HG02763 (cell line): Measurements from ENCODE around the gene C3orf20.

ENCODE experiments used
- ATAC-seq: cut with Tn5 transposase; IDR thresholded peaks from one replicate; pipeline ENCODE4 v1.9.1; 2021; ENCODE audit warnings: mild to moderate bottlenecking, moderate library complexity; ENCODE audit not compliant: unreplicated experiment

C3orf20 gene

DNA sequence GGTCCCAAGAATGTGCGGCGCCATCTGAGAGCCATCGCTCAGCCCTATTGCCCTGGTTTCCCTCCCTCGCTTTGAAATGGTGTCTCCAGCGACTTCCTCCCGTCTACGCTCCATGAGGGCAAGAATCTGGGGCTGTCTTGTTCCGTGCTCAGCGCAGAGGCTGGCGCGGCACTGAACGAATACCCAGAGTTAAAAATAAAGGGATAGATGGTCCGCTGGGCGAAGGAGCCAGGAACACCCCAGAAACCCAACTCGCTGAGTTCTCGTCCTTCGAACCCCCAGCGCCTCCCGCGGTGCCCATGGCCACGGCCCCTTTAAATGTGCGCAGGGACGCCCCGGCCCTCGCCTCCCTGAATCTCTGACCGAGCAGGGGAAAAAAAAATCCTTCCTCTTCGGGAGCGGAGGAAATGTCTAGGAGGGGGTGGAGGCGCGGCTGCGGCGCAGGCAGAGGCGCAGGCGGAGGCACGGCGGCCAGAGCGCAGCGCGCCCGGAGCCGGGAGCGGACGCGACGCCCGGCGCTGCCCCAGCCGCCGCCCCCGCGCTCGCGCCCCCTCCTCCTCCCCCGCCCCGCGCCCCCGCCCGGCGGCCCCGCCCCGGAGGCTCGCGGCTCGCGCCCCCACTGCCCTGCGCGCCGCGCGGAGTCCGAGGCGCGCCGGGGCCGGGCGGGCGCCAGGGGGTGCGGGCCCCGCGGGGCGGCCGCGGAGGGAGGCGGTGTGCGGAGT lies 135.3 kb downstream of the C3orf20 start:
- ATAC-seq, result no peak

- no peak for ATAC-seq
Observed at GRCh38 chr3:14810801-14811661, 136.1 kb downstream of the C3orf20 start.

- ATAC-seq, result no peak
Observed at GRCh38 chr3:14811684-14812083, 136.7 kb downstream of the C3orf20 start.

- no peak for ATAC-seq
Observed at GRCh38 chr3:14812196-14812790, 137.4 kb downstream of the C3orf20 start.

DNA sequence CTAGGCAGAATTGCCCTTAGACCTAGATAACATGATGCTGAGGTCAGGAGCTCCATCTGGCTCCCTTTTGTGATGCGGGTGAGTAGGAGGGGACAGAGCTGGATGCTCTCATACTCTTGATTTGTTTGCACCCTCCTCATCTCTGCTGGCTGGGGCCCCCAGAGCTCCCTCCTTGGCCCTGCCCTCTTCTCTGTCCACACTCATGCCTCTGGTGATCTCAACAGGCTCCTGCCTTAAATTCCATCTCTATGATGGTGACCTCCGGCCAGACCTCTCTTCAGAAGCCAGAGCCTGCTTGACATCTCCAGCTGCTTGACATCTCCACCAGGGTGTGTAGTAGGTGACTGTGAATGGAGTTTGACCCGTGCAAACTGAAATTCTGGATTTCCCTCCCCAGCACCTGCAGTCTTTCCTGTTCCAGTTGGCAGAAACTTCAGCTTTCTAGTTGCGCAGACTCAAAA lies 139.5 kb downstream of the C3orf20 start:
- no peak for ATAC-seq

DNA sequence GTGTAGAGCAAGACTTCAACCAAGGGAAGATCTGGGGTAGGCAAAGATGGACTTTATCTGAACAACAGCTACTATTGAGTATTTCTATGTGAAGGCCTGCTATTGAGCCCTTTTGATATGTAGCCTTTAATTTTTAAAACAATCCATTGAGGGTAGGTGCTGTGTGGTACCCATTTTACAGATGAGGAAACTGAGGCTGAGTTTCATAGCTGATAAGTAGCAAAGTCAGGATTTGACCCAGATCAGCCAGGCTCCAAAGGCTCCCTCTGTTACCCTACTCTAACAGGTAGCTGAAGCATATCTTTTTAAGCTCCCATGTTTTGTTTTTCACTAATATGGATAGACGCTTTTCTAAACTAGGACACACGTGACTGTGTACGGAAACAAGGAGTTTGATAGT lies 141.4 kb downstream of the C3orf20 start:
- ATAC-seq, result no peak

DNA sequence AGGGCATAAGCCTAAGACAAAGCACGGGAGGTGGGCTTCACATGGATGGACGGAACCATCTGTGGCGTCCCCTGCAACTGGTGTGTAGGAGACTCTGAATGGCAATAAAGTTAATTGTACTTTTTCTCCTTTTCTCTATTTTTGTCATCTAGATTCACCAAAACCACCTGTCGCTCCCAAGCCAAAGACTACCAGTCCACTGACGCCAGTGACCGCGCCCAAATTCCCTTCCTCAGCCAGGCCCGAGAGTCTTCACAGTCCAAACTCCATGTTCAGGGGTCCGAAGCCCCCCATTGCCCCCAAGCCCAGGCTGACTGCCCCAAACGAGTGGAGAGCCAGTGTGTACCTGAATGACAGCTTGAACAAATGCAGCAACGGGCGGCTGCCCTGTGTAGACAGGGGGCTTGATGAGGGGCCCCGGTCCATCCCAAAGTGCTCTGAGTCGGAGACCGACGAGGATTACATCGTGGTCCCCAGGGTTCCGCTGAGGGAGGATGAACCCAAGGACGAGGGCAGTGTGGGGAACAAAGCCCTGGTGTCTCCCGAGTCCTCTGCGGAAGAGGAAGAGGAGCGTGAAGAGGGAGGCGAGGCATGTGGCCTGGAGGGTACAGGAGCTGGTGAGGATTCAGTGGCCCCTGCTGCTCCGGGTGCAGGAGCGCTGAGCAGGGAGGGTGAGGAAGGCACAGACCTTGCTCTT lies 144.0 kb downstream of the C3orf20 start, which contains the start of gene FGD5:
Gene FGD5 (plus strand): TSS at position 159 of the 697 bp plus-strand sequence. CDS start 110 bp downstream, at position 269.
- no peak for ATAC-seq

DNA sequence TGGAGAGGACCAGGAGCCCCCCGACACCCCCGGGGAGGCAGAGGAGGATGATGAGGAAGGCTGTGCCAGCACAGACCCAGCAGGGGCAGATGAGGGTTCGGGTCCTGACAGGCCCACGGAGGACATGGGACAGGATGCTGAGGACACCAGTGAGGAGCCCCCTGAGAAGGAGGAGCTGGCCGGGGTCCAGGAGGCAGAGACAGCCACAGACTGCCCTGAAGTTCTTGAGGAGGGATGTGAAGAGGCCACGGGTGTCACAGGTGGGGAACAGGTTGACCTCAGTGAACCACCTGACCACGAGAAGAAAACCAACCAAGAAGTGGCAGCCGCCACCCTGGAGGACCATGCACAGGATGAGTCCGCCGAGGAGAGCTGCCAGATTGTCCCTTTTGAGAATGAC lies 144.7 kb downstream of the C3orf20 start:
- no peak for ATAC-seq

DNA sequence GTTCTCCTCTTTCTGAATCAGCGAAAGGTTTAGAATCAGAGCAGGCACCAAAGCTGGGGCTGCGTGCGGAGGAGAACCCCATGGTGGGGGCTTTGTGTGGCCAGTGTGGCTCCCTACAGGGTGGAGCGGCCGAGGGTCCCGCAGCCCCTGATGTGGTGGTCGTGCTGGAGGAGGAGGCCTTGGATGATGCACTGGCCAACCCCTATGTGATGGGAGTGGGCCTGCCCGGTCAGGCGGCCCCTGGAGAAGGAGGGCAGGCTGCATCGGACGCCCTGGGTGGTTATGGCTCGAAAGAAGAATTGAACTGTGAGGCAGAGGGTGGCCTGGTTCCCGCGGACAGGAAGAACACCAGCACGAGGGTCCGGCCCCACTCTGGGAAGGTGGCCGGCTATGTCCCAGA lies 145.2 kb downstream of the C3orf20 start:
- ATAC-seq, result no peak

- ATAC-seq, result no peak
Observed at GRCh38 chr3:14821151-14821550, 146.2 kb downstream of the C3orf20 start.

DNA sequence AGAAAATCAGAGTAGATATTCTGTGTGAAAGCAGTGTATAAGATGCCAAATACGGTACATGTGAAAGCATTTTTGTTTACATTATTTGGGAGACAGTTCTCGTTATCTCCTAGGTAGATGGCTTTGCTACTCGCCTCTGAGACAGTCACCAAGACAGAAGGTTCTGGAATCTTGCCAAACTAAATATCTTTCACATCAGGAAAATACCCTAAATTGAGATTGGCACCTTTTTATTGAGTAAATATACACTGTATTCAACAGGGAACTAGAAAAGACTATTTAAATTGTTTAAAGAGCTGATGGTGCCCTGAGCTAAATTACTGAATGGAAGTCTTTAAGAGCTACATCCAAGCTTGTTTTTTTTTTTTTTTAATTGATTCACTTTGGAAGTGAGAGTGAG lies 147.2 kb downstream of the C3orf20 start:
- no peak for ATAC-seq
